Smooth muscle cell (in vitro differentiated cells): ENCODE data around the gene GPSM1. TPM values are rescaled to one million over a fixed set of nuclear protein-coding genes. Genes with fewer than 3 reads are reported as not detected.

Experiments used
- DNase-seq: peaks from one replicate; lab custom pipeline; 2025; ENCODE audit not compliant: unreplicated experiment; lab: John Stamatoyannopoulos, UW
- H2AFZ ChIP-seq: fragments of 200-600 bp; sonication (generic); 2 replicates; pipeline ENCODE4 v1.6.0; 2016; ENCODE audit warnings: antibody characterized with exemption, low read depth, mild to moderate bottlenecking
- H3F3A ChIP-seq: fragments of 200-600 bp; sonication (generic); 2 replicates; pipeline ENCODE4 v1.6.0; 2017; ENCODE audit warnings: antibody characterized with exemption, low read depth
- H3K27ac ChIP-seq: fragments of 200-600 bp; sonication (generic); 2 replicates; pipeline ENCODE4 v1.5.1; 2016; ENCODE audit warnings: low read depth, mild to moderate bottlenecking
- H3K27me3 ChIP-seq: fragments of 200-600 bp; sonication (generic); 2 replicates; pipeline ENCODE4 v1.6.1; 2016; ENCODE audit warnings: low read depth, mild to moderate bottlenecking
- H3K36me3 ChIP-seq: fragments of 200-600 bp; sonication (generic); 2 replicates; pipeline ENCODE4 v1.5.1; 2016; ENCODE audit warnings: low read depth
- H3K4me1 ChIP-seq: fragments of 200-600 bp; sonication (generic); 2 replicates; pipeline ENCODE4 v1.5.1; 2016; ENCODE audit warnings: low read depth
- H3K4me2 ChIP-seq: fragments of 200-600 bp; sonication (generic); 2 replicates; pipeline ENCODE4 v1.6.0; 2016; ENCODE audit warnings: mild to moderate bottlenecking
- H3K4me3 ChIP-seq: fragments of 200-600 bp; sonication (generic); 2 replicates; pipeline ENCODE4 v1.5.1; 2016; ENCODE audit warnings: mild to moderate bottlenecking
- H3K79me2 ChIP-seq: fragments of 200-600 bp; sonication (generic); 2 replicates; pipeline ENCODE4 v1.6.0; 2016; ENCODE audit warnings: low read depth, mild to moderate bottlenecking
- H3K9ac ChIP-seq: fragments of 200-600 bp; sonication (generic); 2 replicates; pipeline ENCODE4 v1.6.0; 2016; ENCODE audit warnings: low read depth
- H3K9me3 ChIP-seq: fragments of 200-600 bp; sonication (generic); replicated peaks from 2 replicates; pipeline ENCODE4 v1.5.1; 2016; ENCODE audit warnings: low read depth
- H4K20me1 ChIP-seq: fragments of 200-600 bp; sonication (generic); 2 replicates; pipeline ENCODE4 v1.6.0; 2016; ENCODE audit warnings: low read depth
- WGBS: methylation state at CpG from one replicate; pipeline ENCODE4 v1.1.7; 2016; ENCODE audit warnings: low lambda C conversion rate; 5-methylcytosine and 5-hydroxymethylcytosine counted together
- polyA plus RNA-seq: library from polyadenylated mRNA; unstranded; fragments of >200 nt; fragmentation: Nextera tagmentation; extraction: Ambion mirVana; gene quantifications from 2 replicates; pipeline ENCODE4 v1.2.1, GENCODE V29; 2016
- total RNA-seq: library from RNA; depleted of rRNA; stranded (reverse); fragments of >200 nt; gene quantifications from 2 replicates; pipeline ENCODE4 v1.2.3, GENCODE V29; 2014
- TF ChIP-seq, protein P1 (sequence below): fragments of 200-600 bp; sonication (generic); IDR thresholded peaks from 2 replicates; pipeline ENCODE4 v1.5.1; 2017; ENCODE audit warnings: borderline replicate concordance, mild to moderate bottlenecking, antibody characterized with exemption; ENCODE audit not compliant: insufficient read depth, poor library complexity, severe bottlenecking

GPSM1 gene
- total and polyA plus RNA-seq, 2 experiments from 2014 or later = 21.1 to 45.9 TPM

DNA sequence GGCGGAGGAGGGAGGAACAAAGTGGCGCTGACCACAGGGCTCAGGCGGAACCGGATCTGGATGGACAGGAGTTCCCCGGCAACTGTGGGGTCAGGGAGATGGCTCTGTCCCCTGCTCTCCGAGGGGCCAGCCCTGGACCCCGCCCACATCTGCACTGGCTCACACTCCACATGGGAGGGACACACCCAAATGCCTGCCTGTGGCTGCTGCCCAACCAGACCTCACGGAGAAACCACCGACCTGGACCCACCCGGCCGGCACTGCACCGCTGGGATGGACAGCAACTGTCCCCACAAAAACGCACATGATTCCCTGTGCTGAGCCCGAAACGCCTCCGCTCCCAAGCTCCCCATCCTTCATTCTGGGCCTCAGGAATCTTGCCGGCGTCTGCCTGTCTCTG lies 28.2 kb upstream of the GPSM1 start:
- Histone ChIP-seq H3K9ac (no peak overlapping the region), H3K4me1 (no peaks in the 10 kb centered on the region), H3K79me2 (no peaks in the 10 kb centered on the region), H3K9me3 (no peaks in the 10 kb centered on the region), H4K20me1 (no peaks in the 10 kb centered on the region), H3K27me3 (no peaks in the 10 kb centered on the region), H3F3A (no peaks in the 10 kb centered on the region), H2AFZ (no peak overlapping the region), H3K36me3 (no peaks in the 10 kb centered on the region), H3K4me2 (no peak overlapping the region), H3K4me3 (no peak overlapping the region), H3K27ac (no peak overlapping the region)
- TF ChIP-seq, protein P1, sequence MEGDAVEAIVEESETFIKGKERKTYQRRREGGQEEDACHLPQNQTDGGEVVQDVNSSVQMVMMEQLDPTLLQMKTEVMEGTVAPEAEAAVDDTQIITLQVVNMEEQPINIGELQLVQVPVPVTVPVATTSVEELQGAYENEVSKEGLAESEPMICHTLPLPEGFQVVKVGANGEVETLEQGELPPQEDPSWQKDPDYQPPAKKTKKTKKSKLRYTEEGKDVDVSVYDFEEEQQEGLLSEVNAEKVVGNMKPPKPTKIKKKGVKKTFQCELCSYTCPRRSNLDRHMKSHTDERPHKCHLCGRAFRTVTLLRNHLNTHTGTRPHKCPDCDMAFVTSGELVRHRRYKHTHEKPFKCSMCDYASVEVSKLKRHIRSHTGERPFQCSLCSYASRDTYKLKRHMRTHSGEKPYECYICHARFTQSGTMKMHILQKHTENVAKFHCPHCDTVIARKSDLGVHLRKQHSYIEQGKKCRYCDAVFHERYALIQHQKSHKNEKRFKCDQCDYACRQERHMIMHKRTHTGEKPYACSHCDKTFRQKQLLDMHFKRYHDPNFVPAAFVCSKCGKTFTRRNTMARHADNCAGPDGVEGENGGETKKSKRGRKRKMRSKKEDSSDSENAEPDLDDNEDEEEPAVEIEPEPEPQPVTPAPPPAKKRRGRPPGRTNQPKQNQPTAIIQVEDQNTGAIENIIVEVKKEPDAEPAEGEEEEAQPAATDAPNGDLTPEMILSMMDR = no peak
- WGBS = 90% methylated on average over 18 of the region's 18 CpGs
- no peak for DNase-seq

- Histone ChIP-seq H2AFZ (no peak overlapping the region), H3K4me2 (no peak overlapping the region), H3K9ac (no peak overlapping the region), H3K27ac (no peak overlapping the region), H3K4me1 (no peaks in the 10 kb centered on the region), H3K4me3 (no peak overlapping the region), H3K9me3 (no peaks in the 10 kb centered on the region), H3F3A (no peaks in the 10 kb centered on the region), H3K36me3 (no peaks in the 10 kb centered on the region), H3K27me3 (no peaks in the 10 kb centered on the region), H3K79me2 (no peaks in the 10 kb centered on the region), H4K20me1 (no peaks in the 10 kb centered on the region)
- WGBS = 79% methylated on average over 7 of the region's 7 CpGs
- TF ChIP-seq, protein P1 = no peak
- no peak for DNase-seq
These were observed 27.8 kb upstream of the GPSM1 start for GRCh38 chr9:136299541-136299940.

GRCh38 chr9:136300016-136300545 lies 27.3 kb upstream of the GPSM1 start:
- TF ChIP-seq, protein P1 = no peak
- Histone ChIP-seq H3K4me3 (no peak overlapping the region), H3K9me3 (no peaks in the 10 kb centered on the region), H3K36me3 (no peaks in the 10 kb centered on the region), H4K20me1 (no peaks in the 10 kb centered on the region), H3K27ac (no peak overlapping the region), H3K4me1 (no peaks in the 10 kb centered on the region), H3K79me2 (no peaks in the 10 kb centered on the region), H3F3A (no peaks in the 10 kb centered on the region), H2AFZ (no peak overlapping the region), H3K27me3 (no peaks in the 10 kb centered on the region), H3K4me2 (no peak overlapping the region), H3K9ac (no peak overlapping the region)
- WGBS = 92% methylated on average over 14 of the region's 14 CpGs
- no peak for DNase-seq

DNA sequence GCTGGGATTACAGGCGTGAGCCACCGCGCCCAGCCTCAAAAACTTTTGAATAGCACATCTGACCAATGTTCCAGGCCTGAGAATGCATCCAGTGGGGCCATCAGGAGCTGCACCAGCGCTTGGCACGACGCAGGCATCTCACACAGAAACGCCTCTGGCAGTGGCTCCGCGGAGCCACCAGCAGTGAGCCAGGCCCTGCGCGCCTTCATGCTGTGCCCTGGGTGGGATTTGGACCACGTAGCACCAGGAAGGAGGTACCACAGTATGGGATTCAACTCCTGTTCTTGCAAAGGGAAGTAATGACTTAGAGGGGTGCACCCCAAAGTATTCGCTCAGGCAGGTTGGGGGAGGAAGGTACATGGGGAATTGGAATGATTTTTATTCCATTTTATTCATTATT lies 26.5 kb upstream of the GPSM1 start:
- Histone ChIP-seq H3K4me2 (no peak overlapping the region), H3K27me3 (no peaks in the 10 kb centered on the region), H3K4me3 (no peak overlapping the region), H3K9ac (no peak overlapping the region), H2AFZ (no peak overlapping the region), H3K27ac (no peak overlapping the region), H3K36me3 (no peaks in the 10 kb centered on the region), H3K4me1 (no peaks in the 10 kb centered on the region), H3F3A (no peaks in the 10 kb centered on the region), H3K79me2 (no peaks in the 10 kb centered on the region), H3K9me3 (no peaks in the 10 kb centered on the region), H4K20me1 (no peaks in the 10 kb centered on the region)
- TF ChIP-seq, protein P1 = no peak
- DNase-seq = no peak
- 95% methylated on average over 13 of the region's 13 CpGs for WGBS
